ENCODE results near the gene PPTC7.
"Not testable (repeated sequence)": the region's sequence is repeated elsewhere in the genome, so short reads cannot be mapped to it uniquely, and the experiment has no call there.

PPTC7 gene

GRCh38 chr12:110583137-110584059 lies at the start of gene PPTC7:
TSS of gene PPTC7 (minus strand) at chr12:110583318. CDS start at chr12:110583031, 287 bp downstream.
- Mint-ChIP-seq H3K27ac (peak within 1 kb of the TSS; percentile 92 to 95), H3K27me3 (no peaks in the 10 kb centered on the region), H3K4me1 (peaks cover 60% of the 10 kb centered on the region), H3K9me3 (no peaks in the 10 kb centered on the region), H3K4me3 (peak within 1 kb of the TSS; percentile 93 to 95)
- ATAC-seq: peak; percentile 92
- peak; percentile 91 to 95 for DNase-seq

GRCh38 chr12:110627500-110628195 lies 44.5 kb upstream of the PPTC7 start:
- Mint-ChIP-seq H3K27me3 (no peaks in the 10 kb centered on the region), H3K4me1 (peaks cover 16% of the 10 kb centered on the region), H3K9me3 (no peaks in the 10 kb centered on the region), H3K27ac (peak overlapping the region; percentile 25 to 27), H3K4me3 (no peak overlapping the region)
- ATAC-seq: no peak
- no peak for DNase-seq

GRCh38 chr12:110622582-110622981 lies 39.5 kb upstream of the PPTC7 start:
- peaks cover 23% of the 10 kb centered on the region for H3K4me1 Mint-ChIP-seq
- no peaks in the 10 kb centered on the region for H3K9me3 Mint-ChIP-seq
- DNase-seq: no peak
- H3K27me3 Mint-ChIP-seq: no peaks in the 10 kb centered on the region
- H3K27ac Mint-ChIP-seq: peak overlapping the region; percentile 38 to 48
- H3K4me3 Mint-ChIP-seq: no peak overlapping the region
- ATAC-seq: no peak

DNA sequence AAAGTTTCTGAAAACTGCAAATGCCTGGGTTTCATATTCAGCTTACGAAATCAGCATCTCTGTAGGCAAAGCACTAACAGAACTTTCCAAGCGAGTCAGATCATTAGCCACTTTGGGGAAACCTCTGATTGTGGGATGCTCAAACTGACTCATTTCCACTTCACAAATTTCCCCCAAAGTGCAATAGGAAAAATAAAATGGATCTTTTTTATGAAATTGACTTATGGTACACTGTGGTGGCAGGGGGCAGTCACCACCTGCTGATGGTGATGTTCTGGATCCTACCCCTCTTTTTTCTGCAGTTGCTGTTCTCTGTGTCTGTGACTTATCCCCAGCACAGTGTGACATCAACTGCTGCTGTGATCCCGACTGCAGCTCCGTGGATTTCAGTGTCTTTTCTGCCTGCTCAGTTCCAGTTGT lies 36.4 kb upstream of the PPTC7 start:
- H3K27ac Mint-ChIP-seq: peak overlapping the region in 1 of 2 donors; percentile 89
- peaks cover 24% of the 10 kb centered on the region for H3K4me1 Mint-ChIP-seq

GRCh38 chr12:110616471-110617115 lies 33.5 kb upstream of the PPTC7 start:
- Mint-ChIP-seq H3K27ac (no peak overlapping the region), H3K4me1 (peaks cover 27% of the 10 kb centered on the region), H3K27me3 (no peaks in the 10 kb centered on the region), H3K9me3 (no peaks in the 10 kb centered on the region), H3K4me3 (no peak overlapping the region)
- no peak for ATAC-seq
- no peak for DNase-seq

More for the DNA sequence above, 36.4 kb upstream of the PPTC7 start:
- Mint-ChIP-seq H3K9me3 (no peaks in the 10 kb centered on the region), H3K4me3 (peak overlapping the region; percentile 49 to 62), H3K27me3 (no peaks in the 10 kb centered on the region)
- DNase-seq (peak; percentile 50 to 74), ATAC-seq (peak; percentile 96)

DNA sequence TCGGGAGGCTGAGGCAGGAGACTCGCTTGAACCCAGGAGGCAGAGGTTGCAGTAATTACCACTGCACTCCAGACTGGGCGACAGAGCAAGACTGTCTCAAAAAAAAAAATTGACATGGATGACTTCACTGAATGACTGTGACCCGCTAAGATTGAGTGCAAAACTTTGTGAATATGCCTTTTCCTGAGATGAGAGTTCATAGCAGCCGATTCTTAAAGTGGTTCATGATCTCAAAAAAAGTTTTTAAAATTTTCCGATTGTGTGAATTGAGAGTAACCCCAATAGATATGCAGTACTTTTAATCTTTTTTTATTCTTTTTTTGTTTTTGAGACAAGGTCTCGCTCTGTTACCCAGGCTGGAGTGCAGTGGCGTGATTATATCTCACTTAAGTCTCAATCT lies 32.1 kb upstream of the PPTC7 start:
- DNase-seq (no peak), ATAC-seq (no peak)
- no peaks in the 10 kb centered on the region for H3K9me3 Mint-ChIP-seq
- peak overlapping the region in 1 of 2 donors; percentile 84 for H3K4me3 Mint-ChIP-seq
- no peak overlapping the region for H3K27ac Mint-ChIP-seq
- H3K27me3 Mint-ChIP-seq: no peaks in the 10 kb centered on the region
- peaks cover 26% of the 10 kb centered on the region for H3K4me1 Mint-ChIP-seq

DNA sequence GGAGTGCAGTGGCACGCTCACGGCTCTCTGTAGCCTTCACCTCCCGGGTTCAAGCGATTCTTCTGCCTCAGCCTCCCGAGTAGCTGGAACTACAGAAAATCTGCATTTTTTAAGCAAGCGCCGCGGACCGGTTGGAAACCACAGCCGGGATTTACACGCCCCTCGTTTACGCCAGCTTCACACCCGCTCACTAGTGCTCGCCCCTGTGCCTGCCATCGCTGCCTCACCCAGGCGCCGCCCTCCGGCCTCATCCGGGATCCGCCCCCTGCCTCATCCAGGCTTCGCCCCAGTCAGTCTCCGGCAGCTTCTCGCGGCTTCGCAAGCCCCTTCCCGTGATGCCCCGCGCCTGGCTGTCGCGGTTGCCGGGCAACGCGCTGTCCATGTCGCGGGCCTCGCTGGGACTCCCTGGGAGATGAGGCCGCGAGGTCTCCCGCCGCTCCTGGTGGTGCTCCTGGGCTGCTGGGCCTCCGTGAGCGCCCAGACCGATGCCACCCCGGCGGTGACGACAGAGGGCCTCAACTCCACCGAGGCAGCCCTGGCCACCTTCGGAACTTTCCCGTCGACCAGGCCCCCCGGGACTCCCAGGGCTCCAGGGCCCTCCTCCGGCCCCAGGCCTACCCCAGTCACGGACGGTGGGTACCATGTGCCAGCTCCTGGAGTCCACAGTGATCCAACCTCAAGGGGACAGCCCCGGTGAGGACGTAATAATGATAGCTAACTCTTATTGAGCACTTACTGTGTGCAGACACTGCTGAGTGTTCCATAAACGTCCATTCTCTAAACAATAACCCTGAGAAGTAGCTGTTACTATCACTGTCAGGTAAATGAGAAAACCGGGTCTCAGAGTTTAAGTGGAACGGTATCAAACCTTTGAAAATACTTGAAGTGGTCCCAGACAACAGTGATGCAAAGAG lies 30.9 kb upstream of the PPTC7 start, which contains the start of gene TCTN1:
TCTN1 (plus strand) TSS at position 359 of the 914 bp plus-strand sequence; CDS start at position 413, 54 bp downstream.
- DNase-seq (peak; percentile 93 to 97), ATAC-seq (peak; percentile 99)
- Mint-ChIP-seq H3K4me3 (peak within 1 kb of the TSS; percentile 84 to 88), H3K27ac (peak within 1 kb of the TSS; percentile 92 to 97), H3K9me3 (no peaks in the 10 kb centered on the region), H3K4me1 (peaks cover 19% of the 10 kb centered on the region), H3K27me3 (no peaks in the 10 kb centered on the region)

DNA sequence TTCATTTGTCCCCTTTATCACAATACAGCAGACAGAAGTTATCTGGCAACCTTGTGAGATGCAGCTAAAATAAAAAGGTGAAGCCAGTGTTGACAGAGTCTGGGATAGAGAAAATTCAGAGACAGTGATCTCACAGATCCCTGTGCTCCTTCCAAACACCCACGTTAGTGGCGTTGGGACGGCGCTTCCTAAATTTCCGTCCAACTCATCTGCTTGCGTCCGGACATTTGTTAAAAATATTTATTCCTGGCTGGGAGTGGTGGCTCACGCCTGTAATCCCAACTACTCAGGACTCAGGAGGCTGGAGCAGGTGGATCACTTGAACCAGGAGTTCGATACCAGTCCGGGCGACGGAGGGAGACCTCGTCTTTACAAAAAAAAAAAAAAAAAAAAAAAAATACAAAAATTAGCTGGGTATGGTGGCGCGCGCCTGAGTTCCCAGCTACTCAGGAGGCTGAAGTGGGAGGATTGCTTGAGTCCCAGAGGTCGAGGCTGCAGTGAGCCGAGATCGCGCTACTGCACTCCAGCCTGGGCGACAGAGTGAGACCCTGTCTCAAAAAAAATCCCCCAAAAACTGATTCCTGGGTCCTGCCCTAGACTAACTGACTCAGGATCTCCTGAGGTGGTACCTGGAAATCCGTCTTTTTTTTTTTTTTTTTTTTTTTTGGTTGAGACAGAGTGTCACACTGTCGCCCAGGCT lies 30.1 kb upstream of the PPTC7 start:
- Mint-ChIP-seq H3K9me3 (no peaks in the 10 kb centered on the region), H3K27ac (peak overlapping the region; percentile 92 to 97), H3K4me1 (peaks cover 20% of the 10 kb centered on the region), H3K27me3 (no peaks in the 10 kb centered on the region), H3K4me3 (peak overlapping the region; percentile 84 to 88)
- DNase-seq (no peak), ATAC-seq (no peak)

DNA sequence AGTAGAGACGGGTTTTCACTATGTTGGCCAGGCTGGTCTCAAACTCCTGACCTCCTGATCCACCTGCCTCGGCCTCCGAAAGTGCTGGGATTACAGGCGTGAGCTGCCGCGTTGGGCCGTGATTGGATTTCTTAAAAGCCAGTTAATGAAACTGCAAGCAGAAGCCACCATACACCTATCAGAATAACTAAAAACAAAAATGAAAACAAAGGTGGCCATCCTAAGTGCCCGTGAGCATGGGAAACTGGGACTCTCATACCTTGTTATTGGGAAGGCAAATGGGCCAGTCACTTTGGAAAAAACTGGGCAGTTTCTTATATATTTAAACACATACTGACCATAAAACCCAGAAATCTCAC lies 23.1 kb upstream of the PPTC7 start:
- Mint-ChIP-seq H3K27me3 (no peaks in the 10 kb centered on the region), H3K9me3 (no peaks in the 10 kb centered on the region), H3K27ac (peak overlapping the region; percentile 95 to 99), H3K4me1 (peaks cover 29% of the 10 kb centered on the region), H3K4me3 (peak overlapping the region; percentile 85 to 93)
- DNase-seq (no peak), ATAC-seq (no peak)

DNA sequence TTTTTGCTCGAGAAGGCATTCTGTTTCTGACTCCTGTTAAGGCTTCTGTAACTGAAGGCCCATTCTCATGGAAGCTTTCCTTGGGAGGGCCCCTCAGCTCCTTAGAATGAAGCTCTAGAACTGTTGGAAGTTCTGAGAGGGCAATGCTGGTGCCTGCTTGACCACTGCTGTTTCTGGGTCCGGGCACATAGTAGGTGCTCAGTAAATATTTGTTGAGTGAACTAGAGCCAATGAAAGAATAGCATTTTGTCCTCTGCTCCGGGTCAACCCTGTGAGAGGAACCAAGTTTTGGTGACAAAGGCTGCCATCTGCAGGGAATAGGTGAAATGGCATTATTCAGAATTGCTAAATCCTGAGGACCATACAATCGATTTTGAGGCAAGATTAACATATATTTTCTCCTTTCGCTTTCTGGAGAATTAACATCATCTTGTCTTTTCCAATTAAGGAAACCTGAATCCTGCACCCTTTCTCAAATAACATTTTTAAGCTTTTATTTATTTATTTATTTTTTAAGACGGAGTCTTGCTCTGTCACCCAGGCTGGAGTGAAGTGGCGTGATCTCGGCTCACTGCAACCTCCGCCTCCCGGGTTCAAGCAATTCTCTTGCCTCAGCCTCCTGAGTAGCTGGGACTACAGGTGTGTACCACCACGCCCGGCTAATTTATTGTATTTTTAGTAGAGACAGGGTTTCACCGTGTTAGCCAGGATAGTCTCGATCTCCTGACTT lies 19.1 kb upstream of the PPTC7 start:
- not testable (repeated sequence) for H3K27ac Mint-ChIP-seq, H3K9me3 Mint-ChIP-seq, H3K4me3 Mint-ChIP-seq, H3K27me3 Mint-ChIP-seq
- DNase-seq (peak; percentile 47 to 52), ATAC-seq (peak; percentile 83)
- peaks cover 32% of the 10 kb centered on the region for H3K4me1 Mint-ChIP-seq

DNA sequence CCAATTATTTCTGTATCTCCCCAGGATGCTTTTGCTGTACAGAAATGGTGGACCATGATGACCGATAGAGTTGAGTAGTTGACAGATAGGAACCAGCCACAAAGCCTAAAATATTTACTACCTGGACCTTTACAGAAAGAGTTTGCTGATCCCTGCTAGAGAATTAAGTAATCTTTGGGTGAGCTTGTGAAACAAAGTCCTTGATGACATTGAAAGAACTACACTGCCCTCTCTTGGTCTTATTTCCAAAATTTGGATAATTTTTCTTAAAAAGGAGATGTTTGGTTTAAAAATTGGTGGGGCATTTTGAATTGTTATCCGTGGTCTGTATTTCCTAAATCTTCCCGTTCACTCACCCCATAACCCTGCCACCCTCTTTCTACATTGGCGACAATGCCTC lies 17.1 kb upstream of the PPTC7 start:
- Mint-ChIP-seq H3K9me3 (no peaks in the 10 kb centered on the region), H3K4me3 (no peak overlapping the region), H3K27ac (no peak overlapping the region), H3K4me1 (peaks cover 21% of the 10 kb centered on the region), H3K27me3 (no peaks in the 10 kb centered on the region)
- ATAC-seq (peak; percentile 49), DNase-seq (no peak)

- DNase-seq (no peak), ATAC-seq (no peak)
- Mint-ChIP-seq H3K9me3 (no peaks in the 10 kb centered on the region), H3K27ac (no peak overlapping the region), H3K4me3 (no peak overlapping the region), H3K4me1 (peaks cover 12% of the 10 kb centered on the region), H3K27me3 (no peaks in the 10 kb centered on the region)
Observed at GRCh38 chr12:110599334-110599733, 16.2 kb upstream of the PPTC7 start.

DNA sequence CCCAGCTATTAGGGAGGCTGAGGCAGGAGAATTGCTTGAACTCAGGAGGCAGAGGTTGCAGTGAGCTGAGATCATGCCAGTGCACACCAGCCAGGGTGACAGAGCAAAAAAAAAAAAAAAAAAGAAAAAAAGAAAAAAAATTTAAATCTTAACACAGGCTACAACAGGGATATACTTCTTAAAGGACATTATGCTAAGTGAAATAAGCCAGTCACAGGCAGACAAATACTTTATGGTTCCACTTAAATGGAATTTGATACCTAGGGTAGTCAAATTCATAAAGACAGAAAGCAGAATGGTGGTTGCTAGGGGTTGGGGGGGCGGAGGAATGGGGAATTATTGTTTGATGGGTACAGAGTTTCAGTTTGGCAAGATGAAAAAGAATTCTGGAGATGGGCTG lies 14.8 kb upstream of the PPTC7 start:
- H3K4me3 Mint-ChIP-seq: no peak overlapping the region
- peaks cover 8% of the 10 kb centered on the region for H3K4me1 Mint-ChIP-seq
- ATAC-seq (no peak), DNase-seq (no peak)
- H3K9me3 Mint-ChIP-seq: no peaks in the 10 kb centered on the region
- H3K27ac Mint-ChIP-seq: no peak overlapping the region
- H3K27me3 Mint-ChIP-seq: no peaks in the 10 kb centered on the region

DNA sequence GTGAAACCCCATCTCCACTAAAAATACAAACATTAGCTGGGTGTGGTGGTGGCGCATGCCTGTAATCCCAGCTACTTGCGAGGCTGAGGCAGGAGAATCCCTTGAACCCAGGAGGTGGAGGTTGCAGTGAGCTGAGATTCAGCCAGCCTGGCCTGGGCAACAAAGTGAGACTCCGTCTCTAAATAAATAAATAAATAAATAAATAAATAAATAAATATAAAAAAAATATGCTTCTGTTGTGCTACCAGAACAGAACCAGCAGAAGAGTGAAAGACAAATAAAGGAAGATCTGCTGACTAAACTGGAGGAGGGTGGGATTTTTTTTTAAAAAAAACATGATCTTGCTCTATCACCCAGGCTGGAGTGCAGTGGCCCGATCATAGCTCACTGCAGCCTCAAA lies 9.8 kb upstream of the PPTC7 start:
- peaks cover 20% of the 10 kb centered on the region for H3K4me1 Mint-ChIP-seq
- not testable (repeated sequence) for H3K27ac Mint-ChIP-seq, H3K4me3 Mint-ChIP-seq, H3K27me3 Mint-ChIP-seq, H3K9me3 Mint-ChIP-seq, DNase-seq, ATAC-seq
